Measurements from ENCODE around the gene CLEC18A. TPM values are rescaled to one million over a fixed set of nuclear protein-coding genes. Genes with fewer than 3 reads are reported as not detected.
A peak's percentile ranks its signal among the peaks of the same experiment; 100 is the strongest.
"Not testable (repeated sequence)": the region's sequence is repeated elsewhere in the genome, so short reads cannot be mapped to it uniquely, and the experiment has no call there.

The CLEC18A gene
- total RNA-seq, 2 donors from 2014 or later = 0.33 to 2.1 TPM

- H3K27me3 ChIP-seq; DNase-seq; H3K4me3 ChIP-seq; H3K36me3 ChIP-seq (replicated peaks in 1 of 2; ENCODE audit: insufficient read depth in 1 of 2, low read depth in 2 of 2); intact Hi-C loops (cut with DNase I); H3K9me3 ChIP-seq; H3K4me1 ChIP-seq; H3K27ac ChIP-seq; ATAC-seq: not testable (repeated sequence)
- WGBS, 2 donors = 93% methylated on average over 7 to 8 of the region's 8 CpGs
Measured at GRCh38 chr16:70010615-70011014, 59.5 kb downstream of the CLEC18A start.

GRCh38 chr16:70011120-70011519 is 60.0 kb downstream of the CLEC18A start:
- H3K27ac ChIP-seq; H3K4me1 ChIP-seq; H3K4me3 ChIP-seq; H3K27me3 ChIP-seq; H3K36me3 ChIP-seq (replicated peaks in 1 of 2; ENCODE audit: insufficient read depth in 1 of 2, low read depth in 2 of 2); H3K9me3 ChIP-seq; intact Hi-C loops (cut with DNase I); DNase-seq: not testable (repeated sequence)
- ATAC-seq = peak; percentile 21
- WGBS, 2 donors = 72 to 87% methylated on average over 8 to 9 of the region's 11 CpGs

- H3K4me3 ChIP-seq; H3K4me1 ChIP-seq; H3K27me3 ChIP-seq; intact Hi-C loops (cut with DNase I); H3K36me3 ChIP-seq (replicated peaks in 1 of 2; ENCODE audit: insufficient read depth in 1 of 2, low read depth in 2 of 2); H3K27ac ChIP-seq; ATAC-seq; H3K9me3 ChIP-seq; DNase-seq: not testable (repeated sequence)
- WGBS, 2 donors = 89 to 96% methylated on average over 11 of the region's 11 CpGs
Measured at GRCh38 chr16:70012354-70012753, 61.2 kb downstream of the CLEC18A start.

- H3K4me3 ChIP-seq; intact Hi-C loops (cut with DNase I); H3K4me1 ChIP-seq; H3K36me3 ChIP-seq (replicated peaks in 1 of 2; ENCODE audit: insufficient read depth in 1 of 2, low read depth in 2 of 2); DNase-seq; H3K27me3 ChIP-seq; H3K9me3 ChIP-seq; H3K27ac ChIP-seq; ATAC-seq: not testable (repeated sequence)
- 87 to 89% methylated on average over 10 to 11 of the region's 11 CpGs for WGBS, 2 donors
Measured at GRCh38 chr16:70012951-70013350, 61.8 kb downstream of the CLEC18A start.

MicroRNA genes within 50 kb of the gene (microRNA counts, 767-probe panel; counts per million panel counts)
- microRNA hsa-miR-140-3p (0 to 736 counts per million in 2 donors), microRNA hsa-miR-140-5p (736 to 6,148 counts per million in 2 donors)

Small RNAs within 50 kb of the gene (microRNA-seq; reads per million reads assigned to microRNA genes)
- 996 to 2,529 reads per million in 2 donors for gene MIR140 (ENCODE audit: borderline number of aligned reads in 2 of 2, borderline replicate concordance in 2 of 2)

Small RNAs within 50 kb of the gene (small RNA-seq; reads per million reads assigned to genes)
- gene AC026468.1 (not detected), gene MIR140 (73.1 reads per million, percentile 96 among the genes with 10 or more reads in this experiment)

Other genes starting within 250 kb of the CLEC18A start
- gene NQO1, start 224.8 kb upstream of the CLEC18A start, total RNA-seq = 10 to 100 TPM; 26.5 to 36.6 TPM
- gene NOB1, start 196.4 kb upstream of the CLEC18A start, total RNA-seq = 10 to 100 TPM; 28.0 to 69.0 TPM
- gene WWP2, start 189.0 kb upstream of the CLEC18A start, total RNA-seq = 10 to 100 TPM; 34.8 to 78.8 TPM
- 10 to 100 TPM in 1 of 2 donors, 1 to 10 TPM in 1; 9.6 to 14.3 TPM for gene PDPR, start 163.0 kb downstream of the CLEC18A start, total RNA-seq
- 1 to 10 TPM in 1 of 2 donors, not detected in 1; 1.8 TPM for gene CLEC18C, start 222.5 kb downstream of the CLEC18A start, total RNA-seq